Suprapubic skin (tissue), 4 donors: Measurements from ENCODE around the gene TCF7L2. TPM values are rescaled to one million over a fixed set of nuclear protein-coding genes. Genes with fewer than 3 reads are reported as not detected.
A peak's percentile ranks its signal among the peaks of the same experiment; 100 is the strongest.

Experiments used
- DNase-seq, 2 donors: peaks; one replicate each; pipeline ENCODE4 v3.0.0-alpha.2; 2019; ENCODE audit warnings: low spot score in 2 of 2
- H3K27ac ChIP-seq: fragments of 200-600 bp; sonication (generic); one replicate; pipeline ENCODE4 v1.5.1; 2019
- H3K27me3 ChIP-seq: fragments of 200-600 bp; sonication (generic); one replicate; pipeline ENCODE4 v1.5.1; 2019
- H3K36me3 ChIP-seq: fragments of 200-600 bp; sonication (generic); one replicate; pipeline ENCODE4 v1.5.1; 2019
- H3K4me1 ChIP-seq: fragments of 200-600 bp; sonication (generic); one replicate; pipeline ENCODE4 v1.5.1; 2019
- H3K4me3 ChIP-seq: fragments of 200-600 bp; sonication (generic); one replicate; pipeline ENCODE4 v1.5.1; 2019; ENCODE audit warnings: mild to moderate bottlenecking
- H3K9me3 ChIP-seq: fragments of 200-600 bp; sonication (generic); one replicate; pipeline ENCODE4 v1.5.1; 2019
- CTCF ChIP-seq, 2 donors: fragments of 200-600 bp in 1 of 2; fragments of 450-650 bp in 1 of 2; sonication (generic) in 1 of 2; IDR thresholded peaks; one replicate each; pipeline ENCODE4 v1.5.1; 2016 to 2019; ENCODE audit warnings: antibody characterized with exemption in 2 of 2, mild to moderate bottlenecking in 1 of 2, moderate library complexity in 1 of 2
- EP300 ChIP-seq: sonication (generic); formaldehyde crosslinking; IDR thresholded peaks from one replicate; pipeline ENCODE4 v1.6.1; 2017; ENCODE audit warnings: antibody characterized with exemption
- POLR2A ChIP-seq, 2 donors: fragments of 450-650 bp; IDR thresholded peaks; one replicate each; pipeline ENCODE4 v1.6.1; 2017; ENCODE audit warnings: antibody characterized with exemption in 2 of 2, mild to moderate bottlenecking in 2 of 2, moderate library complexity in 2 of 2
- POLR2AphosphoS5 ChIP-seq, 3 donors: sonication (generic); formaldehyde crosslinking; IDR thresholded peaks; one replicate each; pipeline ENCODE4 v1.6.1; 2017; ENCODE audit warnings: antibody characterized with exemption in 3 of 3
- WGBS: methylation state at CpG from one replicate; pipeline ENCODE4 v1.1.5; 2018; 5-methylcytosine and 5-hydroxymethylcytosine counted together
- total RNA-seq, 4 donors: library from RNA; depleted of rRNA; stranded (reverse); fragments of >200 nt; gene quantifications; one replicate each; pipeline ENCODE4 v1.1.0, GENCODE V29; 2016

Gene TCF7L2
- total RNA-seq, 4 donors from 2014 or later = 9.9 to 23.3 (median 15.2) TPM

- no peaks in the 10 kb centered on the region for H3K9me3 ChIP-seq
- H3K4me3 ChIP-seq = no peak overlapping the region
- H3K27me3 ChIP-seq = no peaks in the 10 kb centered on the region
- H3K27ac ChIP-seq = no peak overlapping the region
- WGBS = 82% methylated on average over 7 of the region's 7 CpGs
- TF ChIP-seq POLR2A (IDR thresholded peaks at IDR 0.05) = no peak
- no peak for TF ChIP-seq POLR2AphosphoS5 (IDR thresholded peaks at IDR 0.05)
- TF ChIP-seq EP300 = no peak
- no peak for TF ChIP-seq CTCF (IDR thresholded peaks at IDR 0.05)
- no peaks in the 10 kb centered on the region for H3K36me3 ChIP-seq
- peaks cover 57% of the 10 kb centered on the region for H3K4me1 ChIP-seq
- DNase-seq = no peak
Measured at GRCh38 chr10:112988839-112989406, 38.9 kb downstream of the TCF7L2 start.

GRCh38 chr10:112989826-112990225, 39.8 kb downstream of the TCF7L2 start:
- Histone ChIP-seq H3K4me3 (no peak overlapping the region), H3K27me3 (no peaks in the 10 kb centered on the region), H3K9me3 (no peaks in the 10 kb centered on the region), H3K27ac (no peak overlapping the region), H3K36me3 (no peaks in the 10 kb centered on the region), H3K4me1 (peaks cover 53% of the 10 kb centered on the region)
- WGBS = 88% methylated on average over 5 of the region's 5 CpGs
- TF ChIP-seq CTCF (IDR thresholded peaks at IDR 0.05) (no peak), POLR2AphosphoS5 (IDR thresholded peaks at IDR 0.05) (no peak), EP300 (no peak), POLR2A (IDR thresholded peaks at IDR 0.05) (no peak)
- DNase-seq = no peak

GRCh38 chr10:112990271-112990670, 40.2 kb downstream of the TCF7L2 start:
- peaks cover 51% of the 10 kb centered on the region for H3K4me1 ChIP-seq
- H3K4me3 ChIP-seq = no peak overlapping the region
- no peaks in the 10 kb centered on the region for H3K9me3 ChIP-seq
- TF ChIP-seq POLR2AphosphoS5 (IDR thresholded peaks at IDR 0.05) (no peak), CTCF (IDR thresholded peaks at IDR 0.05) (no peak), EP300 (no peak), POLR2A (IDR thresholded peaks at IDR 0.05) (no peak)
- 76% methylated on average over 8 of the region's 8 CpGs for WGBS
- H3K36me3 ChIP-seq = no peaks in the 10 kb centered on the region
- no peak for DNase-seq
- H3K27me3 ChIP-seq = no peaks in the 10 kb centered on the region
- H3K27ac ChIP-seq = no peak overlapping the region

- no peak for DNase-seq
- H3K27ac ChIP-seq = peak overlapping the region; percentile 27
- no peak for TF ChIP-seq EP300
- no peak for TF ChIP-seq POLR2A (IDR thresholded peaks at IDR 0.05)
- TF ChIP-seq CTCF (IDR thresholded peaks at IDR 0.05) = no peak
- TF ChIP-seq POLR2AphosphoS5 (IDR thresholded peaks at IDR 0.05) = no peak
- H3K36me3 ChIP-seq = no peaks in the 10 kb centered on the region
- H3K4me3 ChIP-seq = no peak overlapping the region
- H3K4me1 ChIP-seq = peaks cover 34% of the 10 kb centered on the region
- no peaks in the 10 kb centered on the region for H3K9me3 ChIP-seq
- no peaks in the 10 kb centered on the region for H3K27me3 ChIP-seq
- WGBS = 61% methylated on average over 9 of the region's 19 CpGs
Measured at GRCh38 chr10:112991888-112992491, 41.9 kb downstream of the TCF7L2 start.

- DNase-seq = no peak
- H3K27ac ChIP-seq = no peak overlapping the region
- no peak overlapping the region for H3K4me3 ChIP-seq
- peaks cover 45% of the 10 kb centered on the region for H3K4me1 ChIP-seq
- TF ChIP-seq POLR2AphosphoS5 (IDR thresholded peaks at IDR 0.05) (no peak), POLR2A (IDR thresholded peaks at IDR 0.05) (no peak), CTCF (IDR thresholded peaks at IDR 0.05) (no peak)
- WGBS = 100% methylated on average over 3 of the region's 3 CpGs
- no peaks in the 10 kb centered on the region for H3K27me3 ChIP-seq
- no peaks in the 10 kb centered on the region for H3K9me3 ChIP-seq
- no peaks in the 10 kb centered on the region for H3K36me3 ChIP-seq
Measured at GRCh38 chr10:112996462-112996861, 46.4 kb downstream of the TCF7L2 start.
